H9 (cell line): ENCODE data around the gene DDIT4. TPM values are rescaled to one million over a fixed set of nuclear protein-coding genes. Genes with fewer than 3 reads are reported as not detected.

Source experiments
- DNase-seq: peaks from one replicate; pipeline ENCODE4 v3.0.0-alpha.2; 2017
- H2AFZ ChIP-seq: one replicate; pipeline ENCODE4 v1.6.1; 2013; ENCODE audit warnings: mild to moderate bottlenecking, low read length, control low read depth, moderate library complexity
- H2AK5ac ChIP-seq: 2 replicates; pipeline ENCODE4 v1.6.1; 2013; ENCODE audit warnings: low read length, control low read depth, mixed read lengths; ENCODE audit not compliant: insufficient read length
- H2BK120ac ChIP-seq: one replicate; pipeline ENCODE4 v1.6.1; 2013; ENCODE audit warnings: low read depth, mild to moderate bottlenecking, low read length, control low read depth, inconsistent platforms; ENCODE audit not compliant: poor library complexity, severe bottlenecking
- H2BK12ac ChIP-seq: 2 replicates; pipeline ENCODE4 v1.6.1; 2013; ENCODE audit warnings: low read length, control low read depth, mixed read lengths, low read depth; ENCODE audit not compliant: insufficient read length
- H2BK15ac ChIP-seq: 2 replicates; pipeline ENCODE4 v1.6.1; 2013; ENCODE audit warnings: low read depth, low read length, control low read depth
- H2BK20ac ChIP-seq: one replicate; pipeline ENCODE4 v1.6.1; 2013; ENCODE audit warnings: low read depth, mild to moderate bottlenecking, low read length, control low read depth, inconsistent platforms; ENCODE audit not compliant: poor library complexity, severe bottlenecking
- H2BK5ac ChIP-seq: 2 replicates; pipeline ENCODE4 v1.6.1; 2013; ENCODE audit warnings: low read length, control low read depth, mixed read lengths; ENCODE audit not compliant: insufficient read length
- H3K14ac ChIP-seq: 2 replicates; pipeline ENCODE4 v1.6.1; 2013; ENCODE audit warnings: low read length, control low read depth; ENCODE audit not compliant: insufficient read depth
- H3K18ac ChIP-seq: 2 replicates; pipeline ENCODE4 v1.6.1; 2013; ENCODE audit warnings: low read depth, mild to moderate bottlenecking, mixed read lengths, low read length, control low read depth; ENCODE audit not compliant: insufficient read length
- H3K23ac ChIP-seq: 2 replicates; pipeline ENCODE4 v1.6.1; 2013; ENCODE audit warnings: low read length, control low read depth, mixed read lengths, low read depth; ENCODE audit not compliant: insufficient read length
- H3K23me2 ChIP-seq: 2 replicates; pipeline ENCODE4 v1.6.1; 2013; ENCODE audit warnings: low read depth, mild to moderate bottlenecking, mixed read lengths, low read length, control low read depth; ENCODE audit not compliant: insufficient read length, poor library complexity, severe bottlenecking
- H3K27ac ChIP-seq: 2 replicates; pipeline ENCODE4 v1.5.1; 2013; ENCODE audit warnings: low read length, control low read depth, mixed read lengths, low read depth; ENCODE audit not compliant: insufficient read length
- H3K27me3 ChIP-seq: 2 replicates; pipeline ENCODE4 v1.6.1; 2013; ENCODE audit warnings: low read length, control low read depth, inconsistent platforms; ENCODE audit not compliant: insufficient read depth
- H3K4ac ChIP-seq: 2 replicates; pipeline ENCODE4 v1.6.1; 2013; ENCODE audit warnings: low read depth, mild to moderate bottlenecking, control low read depth, inconsistent platforms, low read length, moderate library complexity
- H3K4me1 ChIP-seq: 2 replicates; pipeline ENCODE4 v1.6.1; 2013; ENCODE audit warnings: low read length, control low read depth, inconsistent platforms; ENCODE audit not compliant: insufficient read depth
- H3K4me2 ChIP-seq: 2 replicates; pipeline ENCODE4 v1.6.1; 2013; ENCODE audit warnings: low read length, control low read depth, mixed read lengths; ENCODE audit not compliant: insufficient read length, insufficient read depth
- H3K56ac ChIP-seq: 2 replicates; pipeline ENCODE4 v1.6.1; 2013; ENCODE audit warnings: low read depth, mild to moderate bottlenecking, mixed read lengths, low read length, control low read depth; ENCODE audit not compliant: insufficient read length
- H3K79me1 ChIP-seq: 2 replicates; pipeline ENCODE4 v1.6.1; 2013; ENCODE audit warnings: low read depth, mild to moderate bottlenecking, moderate library complexity, low read length, control low read depth, inconsistent platforms; ENCODE audit not compliant: insufficient read depth, poor library complexity, severe bottlenecking
- H3K79me2 ChIP-seq: 2 replicates; pipeline ENCODE4 v1.6.1; 2013; ENCODE audit warnings: low read length, control low read depth, inconsistent platforms; ENCODE audit not compliant: insufficient read depth
- H3K9ac ChIP-seq: 2 replicates; pipeline ENCODE4 v1.6.1; 2013; ENCODE audit warnings: low read length, control low read depth, mixed read lengths; ENCODE audit not compliant: insufficient read length; ENCODE audit errors: extremely low read depth
- H3K9me3 ChIP-seq: one replicate; pipeline ENCODE4 v1.6.1; 2013; ENCODE audit warnings: low read depth, low read length, inconsistent platforms; ENCODE audit not compliant: control insufficient read depth
- H3T11ph ChIP-seq: one replicate; pipeline ENCODE4 v1.6.1; 2013; ENCODE audit warnings: mild to moderate bottlenecking, low read length, control low read depth, inconsistent platforms
- H4K20me1 ChIP-seq: one replicate; pipeline ENCODE4 v1.6.1; 2013; ENCODE audit not compliant: control insufficient read depth, insufficient read length, insufficient read depth
- H4K5ac ChIP-seq: 2 replicates; pipeline ENCODE4 v1.6.1; 2013; ENCODE audit warnings: low read depth, mild to moderate bottlenecking, mixed read lengths, low read length, control low read depth; ENCODE audit not compliant: insufficient read length
- H4K8ac ChIP-seq: replicated peaks from 2 replicates; pipeline ENCODE4 v1.6.1; 2013; ENCODE audit warnings: low read length, control low read depth, mixed read lengths, low read depth; ENCODE audit not compliant: insufficient read length
- H4K91ac ChIP-seq: 2 replicates; pipeline ENCODE4 v1.6.1; 2013; ENCODE audit warnings: low read depth, mild to moderate bottlenecking, moderate library complexity, mixed read lengths, low read length, control low read depth; ENCODE audit not compliant: insufficient read length
- H3K27ac Mint-ChIP-seq, 3 experiments: 2 replicates in 2 of 3; 3 replicates in 1 of 3; pipeline ENCODE4 v1.8.0; 2020 to 2021; ENCODE audit warnings: mixed read lengths in 3 of 3, mild to moderate bottlenecking in 1 of 3, moderate library complexity in 1 of 3
- H3K27me3 Mint-ChIP-seq: 2 replicates; pipeline ENCODE4 v1.8.0; 2021; ENCODE audit warnings: low read depth, mild to moderate bottlenecking, moderate library complexity, mixed read lengths
- H3K36me3 Mint-ChIP-seq, 3 experiments: 2 replicates in 2 of 3; 3 replicates in 1 of 3; pipeline ENCODE4 v1.8.0; 2020 to 2021; ENCODE audit warnings: low read depth in 3 of 3, mixed read lengths in 3 of 3; ENCODE audit not compliant: insufficient read depth in 1 of 3
- H3K4me1 Mint-ChIP-seq, 2 experiments: 2 replicates each; pipeline ENCODE4 v1.8.0; 2020; ENCODE audit warnings: mixed read lengths in 2 of 2
- H3K4me3 Mint-ChIP-seq, 2 experiments: 2 replicates in 1 of 2; 3 replicates in 1 of 2; pipeline ENCODE4 v1.8.0; 2020 to 2021; ENCODE audit warnings: mild to moderate bottlenecking in 2 of 2, mixed read lengths in 2 of 2, moderate library complexity in 1 of 2
- H3K9me3 Mint-ChIP-seq, 2 experiments: 2 replicates in 1 of 2; 3 replicates in 1 of 2; pipeline ENCODE4 v1.8.0; 2020; ENCODE audit warnings: mild to moderate bottlenecking in 2 of 2, mixed read lengths in 2 of 2, moderate library complexity in 1 of 2
- WGBS: extraction: QIAGEN DNeasy Blood & Tissue Kit; methylation state at CpG from one replicate; pipeline ENCODE4 v1.1.7; 2013; ENCODE audit warnings: missing lambda C conversion rate, low lambda C conversion rate, mixed read lengths; ENCODE audit not compliant: insufficient read length; ENCODE audit errors: extremely low coverage; 5-methylcytosine and 5-hydroxymethylcytosine counted together
- total RNA-seq: library from RNA; stranded (reverse); gene quantifications from 2 replicates; pipeline ENCODE4 v1.2.1, GENCODE V29; 2021
- TF ChIP-seq, protein P1 (sequence below): fragments of 200-600 bp; sonication (generic); conservative IDR thresholded peaks from 3 replicates; pipeline ENCODE4 v1.8.0; 2021; ENCODE audit warnings: antibody characterized with exemption, mild to moderate bottlenecking

The DDIT4 gene
- total RNA-seq, 1 experiment from 2014 or later: 84.0 TPM

GRCh38 chr10:72309290-72310240, 35.8 kb downstream of the DDIT4 start:
- Histone ChIP-seq H3T11ph (no peak overlapping the region), H3K23ac (no peak overlapping the region), H2AK5ac (no peak overlapping the region), H2BK20ac (no peak overlapping the region), H2AFZ (no peak overlapping the region), H3K4me2 (no peak overlapping the region), H3K4ac (no peak overlapping the region), H4K8ac (no peak overlapping the region), H3K56ac (no peak overlapping the region), H3K27ac (no peak overlapping the region), H3K9ac (no peak overlapping the region), H3K79me1 (no peaks in the 10 kb centered on the region), H4K20me1 (no peaks in the 10 kb centered on the region), H4K91ac (no peak overlapping the region), H3K9me3 (no peaks in the 10 kb centered on the region), H3K79me2 (no peaks in the 10 kb centered on the region), H2BK15ac (no peak overlapping the region), H3K27me3 (no peaks in the 10 kb centered on the region), H3K23me2 (no peaks in the 10 kb centered on the region), H2BK5ac (no peak overlapping the region), H3K14ac (no peak overlapping the region), H3K4me1 (peaks cover 9% of the 10 kb centered on the region; the same call in 1 of the 2 replicates), H2BK120ac (no peak overlapping the region), H4K5ac (no peak overlapping the region), H3K18ac (no peak overlapping the region), H2BK12ac (no peak overlapping the region)
- Mint-ChIP-seq H3K27me3 (peaks cover 4% of the 10 kb centered on the region), H3K4me1 (peaks cover 17 to 19% of the 10 kb centered on the region in 2 experiments), H3K9me3 (no peaks in the 10 kb centered on the region; a peak in 1 of 5 replicates), H3K36me3 (no peaks in the 10 kb centered on the region; a peak in 1 of 7 replicates), H3K4me3 (no peak overlapping the region; a peak in 1 of 5 replicates), H3K27ac (peak overlapping the region in 2 of 3 experiments; percentile 59 to 63; a peak in 2 of 7 replicates)
- no CpG with 5 or more reads among the region's 21 CpGs for WGBS
- TF ChIP-seq, protein P1, sequence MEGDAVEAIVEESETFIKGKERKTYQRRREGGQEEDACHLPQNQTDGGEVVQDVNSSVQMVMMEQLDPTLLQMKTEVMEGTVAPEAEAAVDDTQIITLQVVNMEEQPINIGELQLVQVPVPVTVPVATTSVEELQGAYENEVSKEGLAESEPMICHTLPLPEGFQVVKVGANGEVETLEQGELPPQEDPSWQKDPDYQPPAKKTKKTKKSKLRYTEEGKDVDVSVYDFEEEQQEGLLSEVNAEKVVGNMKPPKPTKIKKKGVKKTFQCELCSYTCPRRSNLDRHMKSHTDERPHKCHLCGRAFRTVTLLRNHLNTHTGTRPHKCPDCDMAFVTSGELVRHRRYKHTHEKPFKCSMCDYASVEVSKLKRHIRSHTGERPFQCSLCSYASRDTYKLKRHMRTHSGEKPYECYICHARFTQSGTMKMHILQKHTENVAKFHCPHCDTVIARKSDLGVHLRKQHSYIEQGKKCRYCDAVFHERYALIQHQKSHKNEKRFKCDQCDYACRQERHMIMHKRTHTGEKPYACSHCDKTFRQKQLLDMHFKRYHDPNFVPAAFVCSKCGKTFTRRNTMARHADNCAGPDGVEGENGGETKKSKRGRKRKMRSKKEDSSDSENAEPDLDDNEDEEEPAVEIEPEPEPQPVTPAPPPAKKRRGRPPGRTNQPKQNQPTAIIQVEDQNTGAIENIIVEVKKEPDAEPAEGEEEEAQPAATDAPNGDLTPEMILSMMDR: no peak
- no peak for DNase-seq
